SK-N-MC (cell line): ENCODE data around the gene SH3RF3.

Experiments
- EZH2 ChIP-seq: fragments of 200-600 bp; sonication (generic); IDR thresholded peaks from one replicate; pipeline ENCODE4 v1.6.1; 2017; ENCODE audit warnings: antibody characterized with exemption
- FOXP2 ChIP-seq: optimal IDR thresholded peaks from 2 replicates; pipeline ENCODE3; 2011; ENCODE audit warnings: mild to moderate bottlenecking, moderate library complexity; ENCODE audit not compliant: insufficient read depth; ENCODE audit errors: extremely low read length, control extremely low read depth
- POLR2AphosphoS5 ChIP-seq: IDR thresholded peaks from 2 replicates; pipeline ENCODE4 v1.6.1; 2012; ENCODE audit warnings: mild to moderate bottlenecking, low read depth, low read length, borderline replicate concordance

DNA sequence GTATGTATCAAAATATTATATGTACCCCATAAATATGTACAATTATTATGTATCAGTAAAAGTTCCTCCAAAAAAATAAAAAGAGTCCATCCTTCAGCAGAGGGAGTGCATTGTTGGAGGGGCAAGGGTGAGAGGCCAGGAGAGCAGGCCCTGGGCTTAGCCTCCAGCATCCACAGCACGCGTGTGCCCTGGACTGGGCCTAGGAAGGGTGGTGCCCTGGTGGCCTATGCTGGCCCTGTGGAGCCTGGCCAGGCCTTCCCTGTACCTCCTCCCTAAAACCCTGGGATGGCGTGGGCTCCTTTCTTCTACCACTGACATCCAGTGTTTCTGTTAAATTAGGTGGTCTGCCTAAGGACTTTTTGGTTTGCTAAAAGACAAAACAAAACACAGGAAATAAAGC is 93.4 kb downstream of the SH3RF3 start:
- TF ChIP-seq EZH2 (no peak), POLR2AphosphoS5 (no peak), FOXP2 (no peak)
